ENCODE results near the gene ZIC1. TPM values are rescaled to one million over a fixed set of nuclear protein-coding genes. Genes with fewer than 3 reads are reported as not detected.

The ZIC1 gene
- total RNA-seq, 2 experiments from 2014 or later: not detected

- Histone ChIP-seq H3K9me2 (ENCODE audit: insufficient read depth, low read length) (no peaks in the 10 kb centered on the region), H3K9me3 (ENCODE audit: low read length) (no peaks in the 10 kb centered on the region), H3K79me2 (ENCODE audit: insufficient read depth, low read depth, low read length) (no peaks in the 10 kb centered on the region), H3K4me3 (ENCODE audit: low read depth, low read length, poor library complexity, severe bottlenecking) (no peak overlapping the region), H3K27ac (ENCODE audit: low read depth, low read length, poor library complexity, severe bottlenecking) (no peak overlapping the region), H2AFZ (ENCODE audit: low read length) (no peak overlapping the region), H3K4me1 (ENCODE audit: insufficient read depth, low read length, poor library complexity, severe bottlenecking) (no peaks in the 10 kb centered on the region), H3K4me2 (ENCODE audit: low read length) (no peak overlapping the region), H3K36me3 (ENCODE audit: insufficient read depth, low read length) (no peaks in the 10 kb centered on the region), H4K20me1 (ENCODE audit: insufficient read depth, low read length) (no peaks in the 10 kb centered on the region)
- TF ChIP-seq EZH2phosphoT487 (IDR thresholded peaks at IDR 0.05; ENCODE audit: borderline replicate concordance, low read depth, low read length): no peak
- TF ChIP-seq CTCF (conservative IDR thresholded peaks at IDR 0.05; ENCODE audit: low read length): no peak
- DNase-seq (ENCODE audit: low spot score): no peak
- intact Hi-C loops (cut with micrococcal nuclease; ENCODE audit: unreplicated experiment): no loop called here
- ChIA-PET POLR2A (interaction anchor here (1.3 kb wide), 1 partner anchor 11 kb away, joined by 5 read pairs; no protein-coding TSS in a partner anchor), CTCF (ENCODE audit: unreplicated experiment) (no interaction called here)
- no TSS peak for BruUV-seq (replicated peaks)
Observed at GRCh38 chr3:147368151-147368550, 41.0 kb upstream of the ZIC1 start.

- Histone ChIP-seq H3K9me2 (ENCODE audit: insufficient read depth, low read length) (no peaks in the 10 kb centered on the region), H3K9me3 (ENCODE audit: low read length) (no peaks in the 10 kb centered on the region), H3K4me3 (ENCODE audit: low read depth, low read length, poor library complexity, severe bottlenecking) (no peak overlapping the region), H3K4me2 (ENCODE audit: low read length) (no peak overlapping the region), H3K79me2 (ENCODE audit: insufficient read depth, low read depth, low read length) (no peaks in the 10 kb centered on the region), H2AFZ (ENCODE audit: low read length) (no peak overlapping the region), H4K20me1 (ENCODE audit: insufficient read depth, low read length) (no peaks in the 10 kb centered on the region), H3K4me1 (ENCODE audit: insufficient read depth, low read length, poor library complexity, severe bottlenecking) (no peaks in the 10 kb centered on the region), H3K27ac (ENCODE audit: low read depth, low read length, poor library complexity, severe bottlenecking) (no peak overlapping the region), H3K36me3 (ENCODE audit: insufficient read depth, low read length) (no peaks in the 10 kb centered on the region)
- POLR2A ChIA-PET: interaction anchor here (1.3 kb wide), 1 partner anchor 12 kb away, joined by 5 read pairs; no protein-coding TSS in a partner anchor
- CTCF ChIA-PET (ENCODE audit: unreplicated experiment): no interaction called here
- no TSS peak for BruUV-seq (replicated peaks)
- DNase-seq (ENCODE audit: low spot score): no peak
- intact Hi-C loops (cut with micrococcal nuclease; ENCODE audit: unreplicated experiment): no loop called here
- TF ChIP-seq EZH2phosphoT487 (IDR thresholded peaks at IDR 0.05; ENCODE audit: borderline replicate concordance, low read depth, low read length): no peak
- TF ChIP-seq CTCF (conservative IDR thresholded peaks at IDR 0.05; ENCODE audit: low read length): no peak
Observed at GRCh38 chr3:147368561-147369221, 40.5 kb upstream of the ZIC1 start.

GRCh38 chr3:147369231-147369630 is 39.9 kb upstream of the ZIC1 start:
- intact Hi-C loops (cut with micrococcal nuclease; ENCODE audit: unreplicated experiment): no loop called here
- BruUV-seq (replicated peaks): no TSS peak

More at GRCh38 chr3:147369231-147369630, 39.9 kb upstream of the ZIC1 start:
- POLR2A ChIA-PET: interaction anchor here (1.3 kb wide), 1 partner anchor 12 kb away, joined by 5 read pairs; no protein-coding TSS in a partner anchor
- Histone ChIP-seq H3K9me2 (ENCODE audit: insufficient read depth, low read length) (no peaks in the 10 kb centered on the region), H4K20me1 (ENCODE audit: insufficient read depth, low read length) (no peaks in the 10 kb centered on the region), H3K4me1 (ENCODE audit: insufficient read depth, low read length, poor library complexity, severe bottlenecking) (no peaks in the 10 kb centered on the region), H3K4me2 (ENCODE audit: low read length) (no peak overlapping the region), H3K27ac (ENCODE audit: low read depth, low read length, poor library complexity, severe bottlenecking) (no peak overlapping the region), H2AFZ (ENCODE audit: low read length) (no peak overlapping the region), H3K4me3 (ENCODE audit: low read depth, low read length, poor library complexity, severe bottlenecking) (no peak overlapping the region), H3K36me3 (ENCODE audit: insufficient read depth, low read length) (no peaks in the 10 kb centered on the region), H3K79me2 (ENCODE audit: insufficient read depth, low read depth, low read length) (no peaks in the 10 kb centered on the region), H3K9me3 (ENCODE audit: low read length) (no peaks in the 10 kb centered on the region)
- CTCF ChIA-PET (ENCODE audit: unreplicated experiment): no interaction called here
- TF ChIP-seq EZH2phosphoT487 (IDR thresholded peaks at IDR 0.05; ENCODE audit: borderline replicate concordance, low read depth, low read length) (no peak), CTCF (conservative IDR thresholded peaks at IDR 0.05; ENCODE audit: low read length) (no peak)
- no peak for DNase-seq (ENCODE audit: low spot score)
